ENCODE data around the gene EPHA8.

- TF ChIP-seq POLR2A (IDR thresholded peaks at IDR 0.05; ENCODE audit: low read length) (no peak), GATA1 (IDR thresholded peaks at IDR 0.05; ENCODE audit: low read depth, low read length) (no peak)
These were observed 73.1 kb downstream of the EPHA8 start, which contains the start of gene C1QA for GRCh38 chr1:22636353-22636752.

Measured in erythroblast (primary cell).